Spleen (tissue), 7 donors: ENCODE results near the gene ATP9A.

Source experiments
- CTCF ChIP-seq, 11 experiments: fragments of 200-600 bp in 7 of 11; fragments of 450-650 bp in 4 of 11; sonication (generic) in 4 of 11; IDR thresholded peaks in 8 of 11; conservative IDR thresholded peaks in 3 of 11; 1 replicate in 7 of 11; 2 replicates in 4 of 11; pipeline versions ENCODE4 v1.4.0 to v1.8.0; 2016 to 2021; ENCODE audit warnings: antibody characterized with exemption in 11 of 11, inconsistent platforms in 4 of 11, mild to moderate bottlenecking in 1 of 11
- POLR2AphosphoS5 ChIP-seq, 3 donors: sonication (generic); formaldehyde crosslinking; IDR thresholded peaks; one replicate each; pipeline ENCODE4 v1.5.1; 2017; ENCODE audit warnings: antibody characterized with exemption in 3 of 3
- donor health status: DM: no; HTN: no; CAD: no; lungs with moderate emphysema.
- donor health status: DM: no; HTN: no; CAD: no.
- donor health status: DM: no; HTN: no; CAD: no.

DNA sequence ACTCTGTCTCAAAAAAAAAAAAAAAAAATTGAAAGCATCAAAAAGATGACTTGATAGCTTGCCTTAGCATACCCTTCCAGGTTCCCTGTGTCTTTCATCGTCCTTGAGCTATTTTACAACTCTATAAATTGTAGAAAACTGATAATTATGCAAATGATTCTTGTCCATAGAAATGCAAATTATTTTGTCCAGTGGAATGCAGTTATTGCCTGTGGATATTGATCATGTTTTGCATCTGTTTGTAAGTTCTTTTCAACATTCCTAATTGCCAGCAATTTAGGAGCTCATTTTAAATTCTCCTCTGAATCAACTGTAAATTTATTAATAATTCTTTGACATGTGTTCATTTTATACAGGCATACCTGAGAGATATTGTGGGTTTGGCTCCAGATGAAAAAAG lies 7.1 kb upstream of the ATP9A start:
- TF ChIP-seq CTCF (IDR thresholded peaks at IDR 0.05 in 8 of 11, conservative IDR thresholded peaks at IDR 0.05 in 3 of 11) (no peak), POLR2AphosphoS5 (IDR thresholded peaks at IDR 0.05) (no peak)
